ENCODE measurements around the gene GSN. TPM values are rescaled to one million over a fixed set of nuclear protein-coding genes. Genes with fewer than 3 reads are reported as not detected.
A peak's percentile ranks its signal among the peaks of the same experiment; 100 is the strongest.

GSN gene
- total RNA-seq, 2 donors from 2014 or later = 390 to 690 TPM

GRCh38 chr9:121359351-121360294, 91.7 kb downstream of the GSN start:
- H3K27me3 ChIP-seq (replicated peaks; ENCODE audit: insufficient read depth) = no peaks in the 10 kb centered on the region
- DNase-seq (ENCODE audit: low spot score) = no peak
- H3K9me3 ChIP-seq = no peaks in the 10 kb centered on the region
- H3K4me1 ChIP-seq (replicated peaks) = peaks cover 4% of the 10 kb centered on the region
- no peak overlapping the region for H3K4me3 ChIP-seq
- intact Hi-C loops (cut with DNase I) = no loop called here
- peak overlapping the region; percentile 17 to 33 for H3K27ac ChIP-seq
- TF ChIP-seq POLR2AphosphoS5 (IDR thresholded peaks at IDR 0.05) (no peak), POLR2A (IDR thresholded peaks at IDR 0.05) (no peak), CTCF (IDR thresholded peaks at IDR 0.05) (no peak)
- no peaks in the 10 kb centered on the region for H3K36me3 ChIP-seq
- 48% methylated on average over 3 of the region's 3 CpGs for WGBS

GRCh38 chr9:121360601-121361374, 92.8 kb downstream of the GSN start:
- Histone ChIP-seq H3K4me3 (no peak overlapping the region), H3K27me3 (replicated peaks; ENCODE audit: insufficient read depth) (no peaks in the 10 kb centered on the region), H3K4me1 (replicated peaks) (peaks cover 4% of the 10 kb centered on the region), H3K9me3 (no peaks in the 10 kb centered on the region), H3K27ac (peak overlapping the region; percentile 45 to 88), H3K36me3 (no peaks in the 10 kb centered on the region)
- DNase-seq (ENCODE audit: low spot score) = no peak
- intact Hi-C loops (cut with DNase I) = no loop called here
- peak; percentile 45 for TF ChIP-seq POLR2AphosphoS5 (IDR thresholded peaks at IDR 0.05)
- no peak for TF ChIP-seq CTCF (IDR thresholded peaks at IDR 0.05)

GRCh38 chr9:121362813-121363621, 95.1 kb downstream of the GSN start:
- no peak for TF ChIP-seq CTCF (IDR thresholded peaks at IDR 0.05)
- peak; percentile 54 for TF ChIP-seq POLR2AphosphoS5 (IDR thresholded peaks at IDR 0.05)
- Histone ChIP-seq H3K4me1 (replicated peaks) (peaks cover 4% of the 10 kb centered on the region), H3K4me3 (no peak overlapping the region), H3K9me3 (no peaks in the 10 kb centered on the region), H3K27me3 (replicated peaks; ENCODE audit: insufficient read depth) (no peaks in the 10 kb centered on the region), H3K27ac (peak overlapping the region; percentile 74 to 88), H3K36me3 (no peaks in the 10 kb centered on the region)
- no peak for DNase-seq (ENCODE audit: low spot score)
- WGBS = 0% methylated on average over 2 of the region's 2 CpGs
- intact Hi-C loops (cut with DNase I) = no loop called here

GRCh38 chr9:121363622-121363961, 95.6 kb downstream of the GSN start:
- WGBS = 12% methylated on average over 1 of the region's 1 CpG
- Histone ChIP-seq H3K4me1 (replicated peaks) (peaks cover 4% of the 10 kb centered on the region), H3K9me3 (no peaks in the 10 kb centered on the region), H3K27ac (peak overlapping the region; percentile 74 to 88), H3K4me3 (no peak overlapping the region), H3K36me3 (no peaks in the 10 kb centered on the region), H3K27me3 (replicated peaks; ENCODE audit: insufficient read depth) (no peaks in the 10 kb centered on the region)
- intact Hi-C loops (cut with DNase I) = no loop called here
- TF ChIP-seq POLR2AphosphoS5 (IDR thresholded peaks at IDR 0.05) (peak; percentile 51), CTCF (IDR thresholded peaks at IDR 0.05) (no peak), POLR2A (IDR thresholded peaks at IDR 0.05) (no peak)
- DNase-seq (ENCODE audit: low spot score) = no peak
